Measurements from ENCODE around the gene MICAL2. TPM values are rescaled to one million over a fixed set of nuclear protein-coding genes. Genes with fewer than 3 reads are reported as not detected.
A peak's percentile ranks its signal among the peaks of the same experiment; 100 is the strongest.

Gene MICAL2
- total and polyA plus RNA-seq, 12 donors: 8.4 to 80.5 (median 34.1) TPM

DNA sequence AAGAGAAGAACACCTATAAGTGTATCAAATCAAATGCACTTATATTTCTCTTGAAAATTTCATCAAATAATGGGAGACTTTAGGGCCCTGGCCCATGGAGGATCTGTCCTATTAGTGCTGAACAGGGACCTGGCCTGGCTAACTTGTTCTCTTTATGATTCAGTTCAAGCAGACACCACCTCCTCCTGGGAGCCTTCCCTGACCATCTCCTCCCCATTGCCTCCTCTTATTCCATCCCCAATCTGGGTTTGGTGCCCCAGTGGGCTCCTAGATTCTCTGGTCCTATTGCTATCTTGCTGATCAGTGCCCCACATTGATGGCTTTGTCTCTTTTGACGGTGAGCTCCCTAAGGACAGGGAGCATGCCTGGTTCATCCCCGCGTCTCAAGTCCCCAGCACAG, 60.1 kb downstream of the MICAL2 start:
- H3K36me3 ChIP-seq (replicated peaks in 1 of 2): no peaks in the 10 kb centered on the region
- TF ChIP-seq POLR2A (IDR thresholded peaks at IDR 0.05) (no peak), CTCF (IDR thresholded peaks at IDR 0.05) (no peak)
- DNase-seq: no peak
- no peak overlapping the region for H3K4me3 ChIP-seq
- H3K9me3 ChIP-seq (replicated peaks in 1 of 3): no peaks in the 10 kb centered on the region
- intact Hi-C loops (cut with DNase I): no loop called here
- 78 to 91% (median 83%) methylated on average over 3 of the region's 3 CpGs for WGBS, 4 donors
- H3K27ac ChIP-seq: peak overlapping the region in 2 of 5 donors; percentile 9 to 69
- H3K4me1 ChIP-seq (replicated peaks in 1 of 2): no peaks in the 10 kb centered on the region
- no peaks in the 10 kb centered on the region for H3K27me3 ChIP-seq

GRCh38 chr11:12170984-12171383, 60.6 kb downstream of the MICAL2 start:
- no peak for TF ChIP-seq POLR2A (IDR thresholded peaks at IDR 0.05)
- no peak for TF ChIP-seq CTCF (IDR thresholded peaks at IDR 0.05)
- intact Hi-C loops (cut with DNase I): no loop called here
- peak in 4 of 7 donors; percentile 37 to 69 (median 40) for DNase-seq
- Histone ChIP-seq H3K4me3 (no peak overlapping the region), H3K4me1 (replicated peaks in 1 of 2) (no peaks in the 10 kb centered on the region), H3K36me3 (replicated peaks in 1 of 2) (no peaks in the 10 kb centered on the region), H3K27me3 (no peaks in the 10 kb centered on the region), H3K27ac (peak overlapping the region in 2 of 5 donors; percentile 9 to 69), H3K9me3 (replicated peaks in 1 of 3) (no peaks in the 10 kb centered on the region)
- WGBS, 4 donors: 59 to 81% (median 64%) methylated on average over 5 of the region's 5 CpGs

DNA sequence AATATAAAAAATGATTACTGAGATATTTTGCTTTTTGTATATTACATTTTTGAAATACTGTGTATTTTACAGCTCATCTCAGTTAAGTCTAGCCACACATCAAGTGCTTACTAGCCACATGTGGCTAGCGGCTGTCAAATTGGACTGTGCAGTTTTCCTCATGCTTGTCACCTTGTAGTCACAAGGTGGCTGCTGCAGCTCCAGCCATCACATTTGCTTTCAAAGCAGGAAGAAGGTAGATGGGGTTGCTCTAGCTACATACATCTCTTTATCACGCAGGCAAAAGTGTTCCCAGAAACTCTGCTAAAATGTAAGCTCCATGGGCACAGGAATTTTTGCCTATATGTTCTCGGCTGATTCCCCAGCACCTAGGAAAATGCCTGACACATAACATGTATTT, 61.5 kb downstream of the MICAL2 start:
- no peaks in the 10 kb centered on the region for H3K4me1 ChIP-seq (replicated peaks in 1 of 2)
- TF ChIP-seq POLR2A (IDR thresholded peaks at IDR 0.05) (no peak), CTCF (IDR thresholded peaks at IDR 0.05) (no peak)
- no peak for DNase-seq
- H3K27me3 ChIP-seq: no peaks in the 10 kb centered on the region
- intact Hi-C loops (cut with DNase I): no loop called here
- H3K4me3 ChIP-seq: no peak overlapping the region
- peak overlapping the region in 1 of 5 donors; percentile 39 for H3K27ac ChIP-seq
- no peaks in the 10 kb centered on the region for H3K36me3 ChIP-seq (replicated peaks in 1 of 2)
- WGBS, 4 donors: 91 to 98% (median 97%) methylated on average over 3 of the region's 3 CpGs
- H3K9me3 ChIP-seq (replicated peaks in 1 of 3): no peaks in the 10 kb centered on the region

DNA sequence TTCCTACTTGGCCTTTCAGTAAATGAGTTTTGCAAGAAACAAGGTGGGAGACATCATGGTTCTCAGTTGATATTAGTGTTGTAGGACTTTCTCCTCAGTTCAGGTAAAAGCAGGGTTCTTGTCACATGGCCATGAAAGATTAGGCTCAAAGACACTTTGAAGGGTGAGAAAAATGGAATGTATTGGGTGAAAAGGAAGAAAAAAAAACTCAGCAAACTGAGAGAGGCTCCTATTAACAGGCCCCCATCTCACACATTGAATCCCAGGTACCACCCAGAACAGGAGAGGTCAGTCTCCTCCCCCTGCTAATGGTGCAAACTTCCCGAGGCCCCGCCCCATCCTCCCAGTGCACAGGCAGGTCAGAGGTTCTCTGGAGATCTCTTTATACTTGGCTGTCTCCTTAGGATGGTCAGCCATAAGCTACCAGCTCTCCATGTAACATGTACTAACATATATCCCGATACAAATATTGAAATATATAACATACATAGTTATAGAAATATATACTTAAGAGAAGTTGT, 62.2 kb downstream of the MICAL2 start:
- 61 to 73% (median 67%) methylated on average over 3 of the region's 3 CpGs for WGBS, 4 donors
- H3K4me1 ChIP-seq (replicated peaks in 1 of 2): no peaks in the 10 kb centered on the region

More for the DNA sequence above, 62.2 kb downstream of the MICAL2 start:
- Histone ChIP-seq H3K9me3 (replicated peaks in 1 of 3) (no peaks in the 10 kb centered on the region), H3K4me3 (no peak overlapping the region), H3K27ac (peak overlapping the region in 1 of 5 donors; percentile 39), H3K36me3 (replicated peaks in 1 of 2) (no peaks in the 10 kb centered on the region), H3K27me3 (no peaks in the 10 kb centered on the region)
- TF ChIP-seq POLR2A (IDR thresholded peaks at IDR 0.05): no peak
- no peak for TF ChIP-seq CTCF (IDR thresholded peaks at IDR 0.05)
- no peak for DNase-seq
- intact Hi-C loops (cut with DNase I): no loop called here
